CD14-positive monocyte (primary cell): ENCODE measurements around the gene BYSL. TPM values are rescaled to one million over a fixed set of nuclear protein-coding genes. Genes with fewer than 3 reads are reported as not detected.
A peak's percentile ranks its signal among the peaks of the same experiment; 100 is the strongest.

Experiments used
- DNase-seq, 3 donors: peaks; one replicate each; pipeline ENCODE4 v3.0.0-alpha.2; 2011 to 2022
- H2AFZ ChIP-seq: 2 replicates; pipeline ENCODE4 v1.6.0; 2012; ENCODE audit warnings: mild to moderate bottlenecking, low read depth, low read length, inconsistent platforms; ENCODE audit not compliant: insufficient read depth, poor library complexity, severe bottlenecking
- H3K27ac ChIP-seq, 2 donors: 1 replicate in 1 of 2; 2 replicates in 1 of 2; pipeline ENCODE4 v1.5.1; 2012 to 2013; ENCODE audit warnings: low read length in 2 of 2, control low read depth in 1 of 2, inconsistent platforms in 1 of 2, low read depth in 1 of 2, mild to moderate bottlenecking in 1 of 2
- H3K27me3 ChIP-seq, 2 donors: one replicate each; pipeline versions ENCODE4 v1.6.0 to v1.6.1; 2011 to 2013; ENCODE audit warnings: low read length in 2 of 2; ENCODE audit not compliant: control insufficient read depth in 2 of 2, insufficient read depth in 2 of 2
- H3K36me3 ChIP-seq, 2 donors: replicated peaks in 1 of 2; 1 replicate in 1 of 2; 2 replicates in 1 of 2; pipeline versions ENCODE4 v1.5.1 to v1.6.1; 2012 to 2013; ENCODE audit warnings: low read length in 2 of 2, control low read depth in 1 of 2, inconsistent platforms in 1 of 2, mild to moderate bottlenecking in 1 of 2; ENCODE audit not compliant: insufficient read depth in 2 of 2, control insufficient read depth in 1 of 2
- H3K4me1 ChIP-seq, 2 donors: 1 replicate in 1 of 2; 2 replicates in 1 of 2; pipeline versions ENCODE4 v1.5.1 to v1.6.1; 2012 to 2013; ENCODE audit warnings: low read length in 2 of 2, control low read depth in 1 of 2, inconsistent platforms in 1 of 2, mild to moderate bottlenecking in 1 of 2, moderate library complexity in 1 of 2; ENCODE audit not compliant: insufficient read depth in 2 of 2, control insufficient read depth in 1 of 2
- H3K4me2 ChIP-seq: replicated peaks from 2 replicates; pipeline ENCODE3; 2012; ENCODE audit warnings: low read length, moderate library complexity, mild to moderate bottlenecking; ENCODE audit not compliant: poor library complexity, severe bottlenecking; ENCODE audit errors: extremely low read depth
- H3K4me3 ChIP-seq, 3 experiments: fragments of 200-600 bp in 1 of 3; sonication (generic) in 1 of 3; replicated peaks in 1 of 3; 1 replicate in 2 of 3; 2 replicates in 1 of 3; pipeline ENCODE4 v1.5.1; 2011 to 2013; ENCODE audit warnings: low read length in 3 of 3, mild to moderate bottlenecking in 3 of 3, control low read depth in 2 of 3, low read depth in 2 of 3, inconsistent platforms in 1 of 3, moderate library complexity in 1 of 3
- H3K79me2 ChIP-seq: 2 replicates; pipeline ENCODE4 v1.6.0; 2012; ENCODE audit warnings: mild to moderate bottlenecking, control low read depth, inconsistent platforms, low read length, moderate library complexity; ENCODE audit not compliant: insufficient read depth
- H3K9ac ChIP-seq: 2 replicates; pipeline ENCODE4 v1.6.0; 2017; ENCODE audit warnings: low read length, mild to moderate bottlenecking; ENCODE audit not compliant: insufficient read depth, poor library complexity, severe bottlenecking
- H3K9me3 ChIP-seq, 2 donors: replicated peaks in 1 of 2; 1 replicate in 1 of 2; 2 replicates in 1 of 2; pipeline versions ENCODE4 v1.5.1 to v1.6.1; 2012 to 2013; ENCODE audit warnings: low read length in 2 of 2, control low read depth in 1 of 2; ENCODE audit not compliant: control insufficient read depth in 1 of 2, insufficient read depth in 1 of 2
- H4K20me1 ChIP-seq: 2 replicates; pipeline ENCODE4 v1.6.0; 2012; ENCODE audit warnings: mild to moderate bottlenecking, low read length, control low read depth, moderate library complexity; ENCODE audit not compliant: insufficient read depth
- H3K27ac Mint-ChIP-seq, 7 donors: one replicate each; pipeline ENCODE4 v1.8.0; 2020; ENCODE audit warnings: mild to moderate bottlenecking in 7 of 7, mixed read lengths in 7 of 7, moderate library complexity in 6 of 7, inconsistent platforms in 2 of 7
- H3K27me3 Mint-ChIP-seq, 3 donors: one replicate each; pipeline ENCODE4 v1.8.0; 2021 to 2022; ENCODE audit warnings: low read depth in 3 of 3, mild to moderate bottlenecking in 3 of 3, mixed read lengths in 3 of 3, moderate library complexity in 3 of 3, inconsistent platforms in 1 of 3
- H3K36me3 Mint-ChIP-seq, 2 donors: one replicate each; pipeline ENCODE4 v1.8.0; 2020; ENCODE audit warnings: mixed read lengths in 2 of 2, inconsistent platforms in 1 of 2, mild to moderate bottlenecking in 1 of 2
- H3K4me1 Mint-ChIP-seq: one replicate; pipeline ENCODE4 v1.8.0; 2020; ENCODE audit warnings: mild to moderate bottlenecking, mixed read lengths
- H3K4me3 Mint-ChIP-seq, 2 donors: one replicate each; pipeline ENCODE4 v1.8.0; 2020; ENCODE audit warnings: mild to moderate bottlenecking in 2 of 2, mixed read lengths in 2 of 2, moderate library complexity in 1 of 2
- H3K9me3 Mint-ChIP-seq, 7 donors: one replicate each; pipeline ENCODE4 v1.8.0; 2020 to 2022; ENCODE audit warnings: mixed read lengths in 7 of 7, mild to moderate bottlenecking in 6 of 7, moderate library complexity in 6 of 7, inconsistent platforms in 2 of 7
- CTCF ChIP-seq: fragments of 200-600 bp; IDR thresholded peaks from one replicate; pipeline ENCODE4 v1.8.0; 2022; ENCODE audit warnings: antibody characterized with exemption, mild to moderate bottlenecking
- WGBS: methylation state at CpG from one replicate; pipeline ENCODE4 v1.1.5; 2013; ENCODE audit warnings: missing lambda C conversion rate; ENCODE audit not compliant: insufficient coverage; 5-methylcytosine and 5-hydroxymethylcytosine counted together
- intact Hi-C, 2 donors: fragments of 100-400 bp; cut with micrococcal nuclease; formaldehyde crosslinking; loops; one replicate each; pipeline versions ENCODE4 v1.15.0 to v1.15.1; 2023
- polyA plus RNA-seq, 3 donors: library from polyadenylated mRNA; depleted of rRNA in 1 of 3; unstranded in 2 of 3; stranded (reverse) in 1 of 3; fragments of 300-500 nt in 2 of 3; fragments of >200 nt in 1 of 3; fragmentation: Illumina TruSeq in 2 of 3; gene quantifications; 1 replicate in 2 of 3; 2 replicates in 1 of 3; pipeline ENCODE4 v1.2.3, GENCODE V29; 2012 to 2021

BYSL gene
- polyA plus RNA-seq, 3 donors = 2.7 to 4.2 (median 3.9) TPM

- peaks cover 6% of the 10 kb centered on the region for H4K20me1 ChIP-seq
- 100% methylated on average over 1 of the region's 5 CpGs for WGBS
- no peak overlapping the region for H3K9ac ChIP-seq
- TF ChIP-seq CTCF = no peak
- Mint-ChIP-seq H3K27me3 (peaks cover 0 to 2% (median 2%) of the 10 kb centered on the region in 3 donors), H3K36me3 (peaks cover 0 to 3% of the 10 kb centered on the region in 2 donors), H3K27ac (no peak overlapping the region), H3K4me3 (no peak overlapping the region), H3K9me3 (peaks cover 0 to 2% (median 0%) of the 10 kb centered on the region in 7 donors), H3K4me1 (peaks cover 43% of the 10 kb centered on the region)
- H3K4me1 ChIP-seq = peaks cover 34 to 44% of the 10 kb centered on the region in 2 donors
- no peak overlapping the region for H3K4me3 ChIP-seq
- H2AFZ ChIP-seq = no peak overlapping the region
- DNase-seq = no peak
- no peaks in the 10 kb centered on the region for H3K36me3 ChIP-seq
- intact Hi-C loops = loop anchor here in 1 of 2 donors (5.0 kb wide), 1 partner anchor 61 kb away; no protein-coding TSS in a partner anchor
- no peaks in the 10 kb centered on the region for H3K27me3 ChIP-seq
- H3K79me2 ChIP-seq = no peaks in the 10 kb centered on the region
- H3K27ac ChIP-seq = no peak overlapping the region
- H3K9me3 ChIP-seq = no peaks in the 10 kb centered on the region
- no peak overlapping the region for H3K4me2 ChIP-seq
These were observed 45.1 kb downstream of the BYSL start for GRCh38 chr6:41966214-41966920.

- Histone ChIP-seq H3K27me3 (no peaks in the 10 kb centered on the region), H3K9me3 (no peaks in the 10 kb centered on the region), H3K27ac (peak overlapping the region in 1 of 2 donors; percentile 64), H2AFZ (no peak overlapping the region), H3K4me1 (peaks cover 33 to 40% of the 10 kb centered on the region in 2 donors), H3K9ac (no peak overlapping the region), H3K79me2 (no peaks in the 10 kb centered on the region), H3K4me3 (no peak overlapping the region), H3K36me3 (no peaks in the 10 kb centered on the region), H4K20me1 (peaks cover under 1% of the 10 kb centered on the region), H3K4me2 (peak overlapping the region; percentile 1)
- Mint-ChIP-seq H3K27me3 (peaks cover 0 to 3% (median 2%) of the 10 kb centered on the region in 3 donors), H3K9me3 (no peaks in the 10 kb centered on the region), H3K4me1 (peaks cover 39% of the 10 kb centered on the region), H3K36me3 (no peaks in the 10 kb centered on the region), H3K27ac (peak overlapping the region in 4 of 7 donors; percentile 9 to 78 (median 54)), H3K4me3 (no peak overlapping the region)
- no peak for TF ChIP-seq CTCF
- peak in 2 of 3 donors; percentile 34 to 59 for DNase-seq
- WGBS = no CpG with 5 or more reads among the region's 4 CpGs
- intact Hi-C loops = loop anchor here in 1 of 2 donors (5.0 kb wide), 1 partner anchor 60 kb away; no protein-coding TSS in a partner anchor
These were observed 45.6 kb downstream of the BYSL start for GRCh38 chr6:41966961-41967311.
